HepG2 (cell line): ENCODE results near the gene TSPAN13.

Source experiments
- SIN3A ChIP-seq: IDR thresholded peaks from 2 replicates; pipeline ENCODE4 v1.6.1; 2011; ENCODE audit warnings: low read depth, mild to moderate bottlenecking, control low read depth, low read length, borderline replicate concordance
- ZIK1 ChIP-seq: sonication (generic); formaldehyde crosslinking; IDR thresholded peaks from 2 replicates; pipeline ENCODE4 v1.5.0; 2020; ENCODE audit warnings: mild to moderate bottlenecking, low read depth, missing genetic modification reagents, borderline replicate concordance
- ZNF263 ChIP-seq: sonication (generic); formaldehyde crosslinking; IDR thresholded peaks from 2 replicates; pipeline ENCODE4 v1.4.0; 2020; ENCODE audit warnings: missing genetic modification reagents
- ZNF335 ChIP-seq: sonication (generic); formaldehyde crosslinking; IDR thresholded peaks from 2 replicates; pipeline ENCODE4 v1.4.0; 2020; ENCODE audit warnings: missing genetic modification reagents
- TF ChIP-seq, protein P1 (sequence below): IDR thresholded peaks from 2 replicates; pipeline ENCODE4 v1.6.1; 2012; ENCODE audit warnings: low read length, improper control_type of control experiment
- TF ChIP-seq, protein P2 (sequence below): sonication (generic); formaldehyde crosslinking; IDR thresholded peaks from 2 replicates; pipeline ENCODE4 v1.5.0; 2020; ENCODE audit warnings: mild to moderate bottlenecking, missing genetic modification reagents

- no peak for TF ChIP-seq ZNF335
- no peak for TF ChIP-seq SIN3A
- no peak for TF ChIP-seq ZIK1 (CRISPR knock-in tag)
- TF ChIP-seq, protein P1, sequence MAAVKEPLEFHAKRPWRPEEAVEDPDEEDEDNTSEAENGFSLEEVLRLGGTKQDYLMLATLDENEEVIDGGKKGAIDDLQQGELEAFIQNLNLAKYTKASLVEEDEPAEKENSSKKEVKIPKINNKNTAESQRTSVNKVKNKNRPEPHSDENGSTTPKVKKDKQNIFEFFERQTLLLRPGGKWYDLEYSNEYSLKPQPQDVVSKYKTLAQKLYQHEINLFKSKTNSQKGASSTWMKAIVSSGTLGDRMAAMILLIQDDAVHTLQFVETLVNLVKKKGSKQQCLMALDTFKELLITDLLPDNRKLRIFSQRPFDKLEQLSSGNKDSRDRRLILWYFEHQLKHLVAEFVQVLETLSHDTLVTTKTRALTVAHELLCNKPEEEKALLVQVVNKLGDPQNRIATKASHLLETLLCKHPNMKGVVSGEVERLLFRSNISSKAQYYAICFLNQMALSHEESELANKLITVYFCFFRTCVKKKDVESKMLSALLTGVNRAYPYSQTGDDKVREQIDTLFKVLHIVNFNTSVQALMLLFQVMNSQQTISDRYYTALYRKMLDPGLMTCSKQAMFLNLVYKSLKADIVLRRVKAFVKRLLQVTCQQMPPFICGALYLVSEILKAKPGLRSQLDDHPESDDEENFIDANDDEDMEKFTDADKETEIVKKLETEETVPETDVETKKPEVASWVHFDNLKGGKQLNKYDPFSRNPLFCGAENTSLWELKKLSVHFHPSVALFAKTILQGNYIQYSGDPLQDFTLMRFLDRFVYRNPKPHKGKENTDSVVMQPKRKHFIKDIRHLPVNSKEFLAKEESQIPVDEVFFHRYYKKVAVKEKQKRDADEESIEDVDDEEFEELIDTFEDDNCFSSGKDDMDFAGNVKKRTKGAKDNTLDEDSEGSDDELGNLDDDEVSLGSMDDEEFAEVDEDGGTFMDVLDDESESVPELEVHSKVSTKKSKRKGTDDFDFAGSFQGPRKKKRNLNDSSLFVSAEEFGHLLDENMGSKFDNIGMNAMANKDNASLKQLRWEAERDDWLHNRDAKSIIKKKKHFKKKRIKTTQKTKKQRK = no peak
- TF ChIP-seq, protein P2, sequence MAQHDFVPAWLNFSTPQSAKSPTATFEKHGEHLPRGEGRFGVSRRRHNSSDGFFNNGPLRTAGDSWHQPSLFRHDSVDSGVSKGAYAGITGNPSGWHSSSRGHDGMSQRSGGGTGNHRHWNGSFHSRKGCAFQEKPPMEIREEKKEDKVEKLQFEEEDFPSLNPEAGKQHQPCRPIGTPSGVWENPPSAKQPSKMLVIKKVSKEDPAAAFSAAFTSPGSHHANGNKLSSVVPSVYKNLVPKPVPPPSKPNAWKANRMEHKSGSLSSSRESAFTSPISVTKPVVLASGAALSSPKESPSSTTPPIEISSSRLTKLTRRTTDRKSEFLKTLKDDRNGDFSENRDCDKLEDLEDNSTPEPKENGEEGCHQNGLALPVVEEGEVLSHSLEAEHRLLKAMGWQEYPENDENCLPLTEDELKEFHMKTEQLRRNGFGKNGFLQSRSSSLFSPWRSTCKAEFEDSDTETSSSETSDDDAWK = no peak
- TF ChIP-seq ZNF263 (CRISPR knock-in tag) = no peak
Observed at GRCh38 chr7:16795624-16796023, 42.1 kb downstream of the TSPAN13 start.
